HCT116 (cell line): ENCODE results near the gene FANCD2. TPM values are rescaled to one million over a fixed set of nuclear protein-coding genes. Genes with fewer than 3 reads are reported as not detected.

Experiments
- ATAC-seq: fragments of 200-7000 bp; cut with Tn5 transposase; 2 replicates; pipeline ENCODE4 v1.9.1; 2020; ENCODE audit warnings: mild to moderate bottlenecking, moderate library complexity
- BruUV-seq: library from RNA; stranded (reverse); fragments of 400-500 nt; replicated peaks from 2 replicates; lab custom pipeline; 2021; lab: Mats Ljungman, UMichigan
- CTCF ChIA-PET: fragments of 300-600 bp; sonication (Branson Sonifier 250); formaldehyde crosslinking; loops from one replicate; lab custom pipeline; 2021; ENCODE audit warnings: antibody characterized with exemption; lab: Charles Lee
- POLR2A ChIA-PET: fragments of 300-600, 350-600 bp; sonication (Branson Sonifier 250); formaldehyde crosslinking; loops from one replicate; lab custom pipeline; 2021; ENCODE audit warnings: antibody characterized with exemption; lab: Charles Lee
- RAD21 ChIA-PET, 2 experiments: fragments of 300-600 bp; sonication (Branson Sonifier 250); formaldehyde crosslinking; loops; one replicate each; lab custom pipeline; 2023; ENCODE audit warnings: low total read pairs in 2 of 2; ENCODE audit not compliant: uncharacterized antibody in 2 of 2, unreplicated experiment in 2 of 2, low non-redundant PET in 1 of 2; lab: Charles Lee
- DNase-seq: peaks from one replicate; pipeline ENCODE4 v3.0.0-alpha.2; 2010; ENCODE audit warnings: low read depth, low spot score
- H2AFZ ChIP-seq: fragments of 200-600 bp; shearing (Covaris generic), sonication (generic); 2 replicates; pipeline ENCODE4 v1.6.1; 2017; ENCODE audit warnings: low read depth, mixed run types, mixed read lengths, antibody characterized with exemption, low read length; ENCODE audit not compliant: poor library complexity, severe bottlenecking
- H3K27ac ChIP-seq: 2 replicates; pipeline ENCODE4 v1.5.1; 2012; ENCODE audit warnings: low read depth, low read length
- H3K27me3 ChIP-seq: fragments of 200-600 bp; sonication (generic); 2 replicates; pipeline ENCODE4 v1.6.1; 2016; ENCODE audit warnings: mixed run types, low read length, mixed read lengths; ENCODE audit not compliant: insufficient read depth
- H3K36me3 ChIP-seq, 2 experiments: fragments of 200-500 bp in 1 of 2; fragments of 200-600 bp in 1 of 2; sonication (Bioruptor generic) in 1 of 2; sonication (generic) in 1 of 2; 2 replicates each; pipeline versions ENCODE4 v1.5.1 to v1.6.1; 2014 to 2016; ENCODE audit warnings: low read length in 2 of 2, inconsistent platforms in 1 of 2, mixed read lengths in 1 of 2, mixed run types in 1 of 2; ENCODE audit not compliant: insufficient read depth in 2 of 2, control insufficient read depth in 1 of 2
- H3K4me1 ChIP-seq, 2 experiments: fragments of 200-600 bp in 1 of 2; sonication (generic) in 1 of 2; 2 replicates each; pipeline versions ENCODE4 v1.5.1 to v1.6.1; 2012 to 2017; ENCODE audit warnings: low read length in 2 of 2, inconsistent platforms in 1 of 2, mild to moderate bottlenecking in 1 of 2, mixed read lengths in 1 of 2, mixed run types in 1 of 2, moderate library complexity in 1 of 2; ENCODE audit not compliant: insufficient read depth in 2 of 2, control insufficient read depth in 1 of 2
- H3K4me2 ChIP-seq: fragments of 200-600 bp; sonication (generic); 2 replicates; pipeline ENCODE4 v1.6.1; 2017; ENCODE audit warnings: mixed run types, low read length, mixed read lengths
- H3K4me3 ChIP-seq, 2 experiments: fragments of 200-600 bp in 1 of 2; sonication (generic) in 1 of 2; replicated peaks in 1 of 2; 2 replicates each; pipeline ENCODE4 v1.5.1; 2011 to 2016; ENCODE audit warnings: low read length in 2 of 2, control low read depth in 1 of 2, low read depth in 1 of 2, mild to moderate bottlenecking in 1 of 2, mixed read lengths in 1 of 2, mixed run types in 1 of 2
- H3K79me2 ChIP-seq: fragments of 200-600 bp; sonication (generic); 2 replicates; pipeline ENCODE4 v1.6.1; 2017; ENCODE audit warnings: mild to moderate bottlenecking, mixed run types, low read length, moderate library complexity, mixed read lengths; ENCODE audit not compliant: insufficient read depth
- H3K9ac ChIP-seq: fragments of 200-600 bp; sonication (generic); 2 replicates; pipeline ENCODE4 v1.6.1; 2016; ENCODE audit warnings: low read length, mixed read lengths
- H3K9me2 ChIP-seq: fragments of 200-600 bp; sonication (generic), shearing (Covaris generic); 2 replicates; pipeline ENCODE4 v1.6.1; 2017; ENCODE audit warnings: mixed run types, mild to moderate bottlenecking, moderate library complexity; ENCODE audit not compliant: insufficient read depth
- H3K9me3 ChIP-seq, 2 experiments: fragments of 200-500 bp in 1 of 2; fragments of 200-600 bp in 1 of 2; sonication (Bioruptor generic) in 1 of 2; sonication (generic) in 1 of 2; 2 replicates each; pipeline ENCODE4 v1.6.1; 2014 to 2017; ENCODE audit warnings: low read length in 2 of 2, mixed read lengths in 2 of 2, inconsistent platforms in 1 of 2, low read depth in 1 of 2, mild to moderate bottlenecking in 1 of 2, mixed run types in 1 of 2, moderate library complexity in 1 of 2; ENCODE audit not compliant: control insufficient read depth in 1 of 2, insufficient read depth in 1 of 2
- H4K20me1 ChIP-seq: fragments of 200-600 bp; sonication (generic), shearing (Covaris generic); 2 replicates; pipeline ENCODE4 v1.6.1; 2017; ENCODE audit warnings: mixed run types, mild to moderate bottlenecking, moderate library complexity; ENCODE audit not compliant: insufficient read depth
- CEBPB ChIP-seq: IDR thresholded peaks from 2 replicates; pipeline ENCODE4 v1.6.1; 2012; ENCODE audit warnings: low read depth
- EGR1 ChIP-seq: IDR thresholded peaks from 2 replicates; pipeline ENCODE4 v1.6.1; 2012; ENCODE audit warnings: low read depth
- ELF1 ChIP-seq: IDR thresholded peaks from 2 replicates; pipeline ENCODE4 v1.6.1; 2012; ENCODE audit warnings: low read depth, borderline replicate concordance
- EZH2 ChIP-seq: fragments of 200-600 bp; sonication (generic); IDR thresholded peaks from 2 replicates; pipeline ENCODE4 v1.6.1; 2017; ENCODE audit warnings: antibody characterized with exemption, mixed run types
- EZH2phosphoT487 ChIP-seq: fragments of 200-600 bp; IDR thresholded peaks from 2 replicates; pipeline ENCODE4 v1.6.1; 2018; ENCODE audit warnings: antibody characterized with exemption, borderline replicate concordance
- JUND ChIP-seq: IDR thresholded peaks from 2 replicates; pipeline ENCODE4 v1.6.1; 2012
- POLR2A ChIP-seq: IDR thresholded peaks from 2 replicates; pipeline ENCODE4 v1.7.0; 2011; ENCODE audit warnings: borderline replicate concordance; ENCODE audit not compliant: insufficient read depth, insufficient read length; ENCODE audit errors: extremely low read depth
- POLR2AphosphoS5 ChIP-seq: IDR thresholded peaks from 2 replicates; pipeline ENCODE4 v1.6.1; 2011; ENCODE audit warnings: mild to moderate bottlenecking, low read depth, low read length, moderate library complexity
- RAD21 ChIP-seq: IDR thresholded peaks from 2 replicates; pipeline ENCODE4 v1.6.1; 2012; ENCODE audit warnings: low read depth, mild to moderate bottlenecking
- SIN3A ChIP-seq: IDR thresholded peaks from 2 replicates; pipeline ENCODE4 v1.6.1; 2012; ENCODE audit warnings: low read depth
- SP1 ChIP-seq: IDR thresholded peaks from 2 replicates; pipeline ENCODE4 v1.6.1; 2012; ENCODE audit warnings: low read depth
- SRF ChIP-seq: IDR thresholded peaks from 2 replicates; pipeline ENCODE4 v1.6.1; 2012; ENCODE audit warnings: low read depth
- TCF7L2 ChIP-seq: IDR thresholded peaks from 2 replicates; pipeline ENCODE4 v1.7.0; 2011; ENCODE audit warnings: borderline replicate concordance, inconsistent platforms; ENCODE audit not compliant: insufficient read depth, insufficient read length; ENCODE audit errors: extremely low read depth
- YY1 ChIP-seq: IDR thresholded peaks from 2 replicates; pipeline ENCODE4 v1.6.1; 2011; ENCODE audit warnings: low read length, low read depth, moderate library complexity, mild to moderate bottlenecking; ENCODE audit not compliant: insufficient replicate concordance; ENCODE audit errors: extremely low read depth
- ZFX ChIP-seq: fragments of 450-650 bp; IDR thresholded peaks from 2 replicates; pipeline ENCODE4 v1.6.1; 2017
- ZNF274 ChIP-seq: fragments of 200-500 bp; sonication (Bioruptor generic); IDR thresholded peaks from 2 replicates; pipeline ENCODE4 v1.6.1; 2014; ENCODE audit warnings: mild to moderate bottlenecking, low read depth, low read length, inconsistent platforms
- intact Hi-C: fragments of 100-400 bp; cut with micrococcal nuclease; formaldehyde crosslinking; loops from 2 replicates; pipeline ENCODE4 v1.10.0; 2022
- total RNA-seq: library from RNA; stranded (reverse); gene quantifications from one replicate; pipeline ENCODE4 v1.2.1, GENCODE V29; 2021; ENCODE audit not compliant: unreplicated experiment
- TF ChIP-seq, protein P1 (sequence below): IDR thresholded peaks from 2 replicates; pipeline ENCODE4 v1.6.1; 2012
- TF ChIP-seq, protein P2 (sequence below): IDR thresholded peaks from 2 replicates; pipeline ENCODE4 v1.6.1; 2011; ENCODE audit warnings: mild to moderate bottlenecking, low read length, moderate library complexity; ENCODE audit not compliant: insufficient replicate concordance; ENCODE audit errors: extremely low read depth
- TF ChIP-seq, protein P3 (sequence below): IDR thresholded peaks from 2 replicates; pipeline ENCODE4 v1.6.1; 2012; ENCODE audit warnings: low read depth

The FANCD2 gene
- total RNA-seq, 1 experiment from 2014 or later: 50.0 TPM

DNA sequence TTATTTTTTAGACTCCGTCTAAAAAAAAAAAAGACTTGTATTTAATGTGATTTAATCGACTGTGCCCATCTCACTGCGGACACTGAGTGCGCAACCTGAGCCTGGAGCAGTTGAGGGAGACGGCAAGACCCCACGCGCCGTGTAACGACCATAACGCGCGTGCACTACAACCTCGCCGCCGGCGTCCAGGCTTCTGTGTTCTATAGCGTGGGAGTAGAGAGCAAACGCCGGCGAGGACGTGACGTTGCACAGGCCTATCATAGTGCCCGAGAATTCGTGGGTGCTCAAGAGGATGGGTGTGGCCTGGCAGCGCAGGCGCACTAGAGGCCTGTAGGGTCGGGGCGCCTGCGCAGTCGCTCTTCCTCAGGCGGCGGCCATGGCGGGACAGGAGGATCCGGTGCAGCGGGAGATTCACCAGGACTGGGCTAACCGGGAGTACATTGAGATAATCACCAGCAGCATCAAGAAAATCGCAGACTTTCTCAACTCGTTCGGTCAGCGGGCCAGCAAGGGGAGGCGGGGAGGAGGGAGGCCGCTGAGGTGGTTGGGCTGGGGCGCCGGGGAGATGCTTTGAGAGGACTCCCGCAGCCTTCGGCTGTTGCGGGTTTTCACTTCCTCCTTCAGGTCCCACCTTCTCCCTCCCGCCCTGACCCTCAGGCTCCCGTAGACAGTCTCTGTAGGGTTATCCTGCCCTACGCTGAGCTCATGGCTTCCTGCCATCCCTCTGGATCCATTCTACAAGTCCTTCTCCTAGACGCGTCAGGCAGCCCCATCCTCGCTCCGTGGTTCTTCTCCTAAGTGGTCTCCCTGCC is 89.3 kb downstream of the FANCD2 start, which contains the start of gene BRK1:
Gene BRK1 (plus strand): TSS at position 350 of the 812 bp plus-strand sequence. CDS start 27 bp downstream, at position 377.
- DNase-seq (peak; percentile 91), ATAC-seq (peak; percentile 98)
- CTCF ChIA-PET: no interaction called here
- peaks cover 8 to 17% of the 10 kb centered on the region in 2 experiments for H3K4me1 ChIP-seq
- no peak within 1 kb of the TSS for H2AFZ ChIP-seq
- RAD21 ChIA-PET: interaction anchor here in 1 of 2 experiments (0.7 kb wide), 2 partner anchors 99 to 108 kb away, joined by 3 to 4 read pairs; no protein-coding TSS in a partner anchor
- H3K9me3 ChIP-seq: no peaks in the 10 kb centered on the region
- BruUV-seq: no TSS peak
- peaks cover under 1% of the 10 kb centered on the region; the same call in 1 of the 2 replicates for H4K20me1 ChIP-seq
- H3K9ac ChIP-seq: peak within 1 kb of the TSS; percentile 82
- H3K4me3 ChIP-seq: peak within 1 kb of the TSS; percentile 76 to 91
- peak within 1 kb of the TSS; percentile 43 for H3K27ac ChIP-seq
- POLR2A ChIA-PET: no interaction called here
- intact Hi-C loops: loop anchor here (10.0 kb wide), 1 partner anchor 109 kb away; no protein-coding TSS in a partner anchor
- no peaks in the 10 kb centered on the region for H3K27me3 ChIP-seq
- H3K4me2 ChIP-seq: peak within 1 kb of the TSS; percentile 87
- peaks cover 50% of the 10 kb centered on the region for H3K79me2 ChIP-seq
- peaks cover 0 to 7% of the 10 kb centered on the region in 2 experiments; a peak in 2 of 4 replicates for H3K36me3 ChIP-seq
- no peaks in the 10 kb centered on the region for H3K9me2 ChIP-seq
- no peak for TF ChIP-seq SRF
- TF ChIP-seq, protein P1, sequence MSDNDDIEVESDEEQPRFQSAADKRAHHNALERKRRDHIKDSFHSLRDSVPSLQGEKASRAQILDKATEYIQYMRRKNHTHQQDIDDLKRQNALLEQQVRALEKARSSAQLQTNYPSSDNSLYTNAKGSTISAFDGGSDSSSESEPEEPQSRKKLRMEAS: peak; percentile 90
- TF ChIP-seq ZFX: no peak; the same call in 1 of the 2 replicates
- peak; percentile 87 for TF ChIP-seq YY1
- TF ChIP-seq EZH2: no peak
- peak; percentile 99 for TF ChIP-seq POLR2AphosphoS5
- TF ChIP-seq, protein P2, sequence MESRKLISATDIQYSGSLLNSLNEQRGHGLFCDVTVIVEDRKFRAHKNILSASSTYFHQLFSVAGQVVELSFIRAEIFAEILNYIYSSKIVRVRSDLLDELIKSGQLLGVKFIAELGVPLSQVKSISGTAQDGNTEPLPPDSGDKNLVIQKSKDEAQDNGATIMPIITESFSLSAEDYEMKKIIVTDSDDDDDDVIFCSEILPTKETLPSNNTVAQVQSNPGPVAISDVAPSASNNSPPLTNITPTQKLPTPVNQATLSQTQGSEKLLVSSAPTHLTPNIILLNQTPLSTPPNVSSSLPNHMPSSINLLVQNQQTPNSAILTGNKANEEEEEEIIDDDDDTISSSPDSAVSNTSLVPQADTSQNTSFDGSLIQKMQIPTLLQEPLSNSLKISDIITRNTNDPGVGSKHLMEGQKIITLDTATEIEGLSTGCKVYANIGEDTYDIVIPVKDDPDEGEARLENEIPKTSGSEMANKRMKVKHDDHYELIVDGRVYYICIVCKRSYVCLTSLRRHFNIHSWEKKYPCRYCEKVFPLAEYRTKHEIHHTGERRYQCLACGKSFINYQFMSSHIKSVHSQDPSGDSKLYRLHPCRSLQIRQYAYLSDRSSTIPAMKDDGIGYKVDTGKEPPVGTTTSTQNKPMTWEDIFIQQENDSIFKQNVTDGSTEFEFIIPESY: peak; percentile 37
- no peak for TF ChIP-seq CEBPB
- TF ChIP-seq EZH2phosphoT487: no peak
- TF ChIP-seq, protein P3, sequence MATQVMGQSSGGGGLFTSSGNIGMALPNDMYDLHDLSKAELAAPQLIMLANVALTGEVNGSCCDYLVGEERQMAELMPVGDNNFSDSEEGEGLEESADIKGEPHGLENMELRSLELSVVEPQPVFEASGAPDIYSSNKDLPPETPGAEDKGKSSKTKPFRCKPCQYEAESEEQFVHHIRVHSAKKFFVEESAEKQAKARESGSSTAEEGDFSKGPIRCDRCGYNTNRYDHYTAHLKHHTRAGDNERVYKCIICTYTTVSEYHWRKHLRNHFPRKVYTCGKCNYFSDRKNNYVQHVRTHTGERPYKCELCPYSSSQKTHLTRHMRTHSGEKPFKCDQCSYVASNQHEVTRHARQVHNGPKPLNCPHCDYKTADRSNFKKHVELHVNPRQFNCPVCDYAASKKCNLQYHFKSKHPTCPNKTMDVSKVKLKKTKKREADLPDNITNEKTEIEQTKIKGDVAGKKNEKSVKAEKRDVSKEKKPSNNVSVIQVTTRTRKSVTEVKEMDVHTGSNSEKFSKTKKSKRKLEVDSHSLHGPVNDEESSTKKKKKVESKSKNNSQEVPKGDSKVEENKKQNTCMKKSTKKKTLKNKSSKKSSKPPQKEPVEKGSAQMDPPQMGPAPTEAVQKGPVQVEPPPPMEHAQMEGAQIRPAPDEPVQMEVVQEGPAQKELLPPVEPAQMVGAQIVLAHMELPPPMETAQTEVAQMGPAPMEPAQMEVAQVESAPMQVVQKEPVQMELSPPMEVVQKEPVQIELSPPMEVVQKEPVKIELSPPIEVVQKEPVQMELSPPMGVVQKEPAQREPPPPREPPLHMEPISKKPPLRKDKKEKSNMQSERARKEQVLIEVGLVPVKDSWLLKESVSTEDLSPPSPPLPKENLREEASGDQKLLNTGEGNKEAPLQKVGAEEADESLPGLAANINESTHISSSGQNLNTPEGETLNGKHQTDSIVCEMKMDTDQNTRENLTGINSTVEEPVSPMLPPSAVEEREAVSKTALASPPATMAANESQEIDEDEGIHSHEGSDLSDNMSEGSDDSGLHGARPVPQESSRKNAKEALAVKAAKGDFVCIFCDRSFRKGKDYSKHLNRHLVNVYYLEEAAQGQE: no peak
- TF ChIP-seq RAD21: no peak
- TF ChIP-seq EGR1: peak; percentile 98
- TF ChIP-seq POLR2A: peak; percentile 89
- TF ChIP-seq ZNF274: no peak
- no peak for TF ChIP-seq ELF1
- TF ChIP-seq TCF7L2: peak; percentile 44
- TF ChIP-seq SP1: peak; percentile 69
- TF ChIP-seq SIN3A: peak; percentile 66
- TF ChIP-seq JUND: no peak
